Stimulated activated CD4-positive, alpha-beta T cell treated with anti-CD3 and anti-CD28 coated beads, Interleukin-2, amount 100 ng/mL, for 4 hours (primary cell): ENCODE measurements around the gene PLA1A.
A peak's percentile ranks its signal among the peaks of the same experiment; 100 is the strongest.
"Not testable (repeated sequence)": the region's sequence is repeated elsewhere in the genome, so short reads cannot be mapped to it uniquely, and the experiment has no call there.

Experiments
- DNase-seq: peaks from one replicate; pipeline ENCODE4 v3.0.0-alpha.2; 2020; ENCODE audit warnings: low read depth

The PLA1A gene

DNA sequence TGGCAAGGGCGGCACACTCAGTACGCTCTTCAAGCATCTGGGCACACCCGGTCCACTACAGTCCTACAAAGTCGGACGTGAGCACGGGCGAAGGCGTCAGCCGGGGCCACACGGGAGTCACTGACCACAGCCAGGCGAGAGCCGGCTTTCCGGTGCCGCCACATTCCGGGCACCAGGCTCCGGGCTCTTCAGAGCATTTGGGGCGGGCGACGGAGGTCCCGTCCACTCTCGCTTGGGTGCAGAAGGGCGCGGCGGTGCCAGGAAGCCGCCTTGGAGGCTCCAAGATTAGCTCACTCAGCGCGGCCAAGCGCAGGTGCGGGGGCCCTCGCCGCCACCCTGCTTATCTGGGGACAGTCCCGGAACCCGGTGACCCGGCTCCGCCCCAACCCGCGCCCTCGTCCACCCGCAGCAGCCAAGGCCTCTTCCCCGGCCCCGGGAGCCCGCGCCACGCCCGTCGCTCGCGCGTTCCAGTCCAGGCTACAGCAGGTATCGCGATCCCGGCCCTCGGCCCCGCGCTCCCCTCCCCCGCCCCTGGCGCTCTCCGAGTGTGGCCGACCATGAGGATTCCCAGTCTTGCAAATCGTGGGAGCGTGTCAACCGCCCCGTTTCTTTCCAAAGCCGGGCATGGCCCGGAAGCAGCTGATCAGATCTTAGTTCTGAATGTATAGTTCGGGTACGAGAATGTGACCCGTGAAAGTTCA lies 18.2 kb upstream of the PLA1A start, which contains the start of gene ADPRH:
Gene ADPRH (plus strand): TSS at position 127 of the 701 bp plus-strand sequence. CDS start 2,678 bp downstream, outside the sequence.
- peak; percentile 21 for DNase-seq

DNA sequence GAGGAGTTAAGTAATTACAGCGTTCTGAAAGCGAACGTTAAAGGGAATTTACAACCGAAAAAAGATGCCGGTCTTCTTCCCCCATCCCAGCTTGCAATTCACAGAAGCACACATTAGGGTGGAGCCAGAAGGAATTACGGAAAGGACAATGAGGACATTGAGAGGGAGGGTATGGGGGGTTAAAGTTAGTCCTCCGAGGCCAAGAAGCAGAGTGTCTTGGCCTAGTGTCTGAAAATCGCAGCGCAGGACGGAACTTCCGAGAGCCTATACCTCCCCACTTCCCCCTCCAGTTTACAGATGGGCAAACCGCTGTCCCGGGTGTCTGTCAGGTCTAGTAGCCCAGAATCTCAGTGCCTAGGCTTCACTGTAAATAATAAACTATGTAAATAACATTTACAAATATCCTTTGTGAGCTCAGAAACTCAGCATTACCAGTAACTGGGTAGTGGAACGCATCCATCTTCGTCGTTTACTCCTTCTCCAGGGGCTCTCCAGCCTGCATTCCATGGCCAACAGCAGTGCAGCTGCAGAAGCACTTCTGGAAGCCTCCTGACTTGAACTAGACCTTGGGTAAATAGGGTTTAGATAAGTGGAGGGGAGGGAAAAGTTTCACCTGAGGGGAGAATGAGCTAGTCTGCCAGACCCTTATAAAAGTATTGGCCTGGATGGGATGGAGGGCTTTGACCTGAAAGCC lies 17.5 kb upstream of the PLA1A start:
- no peak for DNase-seq

DNA sequence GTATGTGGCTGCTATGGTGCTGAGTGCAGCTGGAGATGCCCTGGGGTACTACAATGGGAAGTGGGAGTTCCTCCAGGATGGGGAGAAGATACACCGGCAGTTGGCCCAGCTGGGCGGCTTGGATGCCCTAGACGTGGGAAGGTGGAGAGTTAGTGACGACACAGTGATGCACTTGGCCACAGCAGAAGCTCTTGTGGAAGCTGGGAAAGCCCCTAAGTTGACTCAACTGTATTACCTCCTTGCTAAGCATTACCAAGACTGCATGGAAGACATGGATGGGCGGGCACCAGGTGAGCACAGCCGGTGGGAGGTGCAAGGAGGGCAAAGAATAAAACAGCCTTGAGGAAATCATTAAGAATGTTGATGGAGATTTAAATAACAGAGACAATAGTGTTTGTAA lies 15.5 kb upstream of the PLA1A start:
- peak; percentile 17 for DNase-seq

DNA sequence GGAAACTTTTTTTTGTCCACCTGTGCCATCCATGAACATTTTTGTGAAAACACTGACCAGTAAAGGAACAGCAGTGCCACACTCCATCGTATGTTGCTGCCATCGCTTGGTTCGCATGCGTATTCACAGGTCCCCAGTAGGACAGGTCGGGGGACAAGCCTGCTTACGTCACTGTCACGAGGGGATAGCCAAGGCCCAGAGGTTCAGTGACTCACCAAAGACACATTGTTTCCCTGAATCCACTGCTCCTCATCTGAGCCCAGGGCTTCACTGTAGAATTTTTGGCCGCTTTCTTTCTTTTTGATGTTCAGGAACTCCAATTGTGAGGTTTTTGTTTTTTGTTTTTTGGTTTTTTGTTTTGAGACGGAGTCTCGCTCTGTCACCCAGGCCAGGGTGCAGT lies 12.5 kb upstream of the PLA1A start:
- DNase-seq: no peak

DNA sequence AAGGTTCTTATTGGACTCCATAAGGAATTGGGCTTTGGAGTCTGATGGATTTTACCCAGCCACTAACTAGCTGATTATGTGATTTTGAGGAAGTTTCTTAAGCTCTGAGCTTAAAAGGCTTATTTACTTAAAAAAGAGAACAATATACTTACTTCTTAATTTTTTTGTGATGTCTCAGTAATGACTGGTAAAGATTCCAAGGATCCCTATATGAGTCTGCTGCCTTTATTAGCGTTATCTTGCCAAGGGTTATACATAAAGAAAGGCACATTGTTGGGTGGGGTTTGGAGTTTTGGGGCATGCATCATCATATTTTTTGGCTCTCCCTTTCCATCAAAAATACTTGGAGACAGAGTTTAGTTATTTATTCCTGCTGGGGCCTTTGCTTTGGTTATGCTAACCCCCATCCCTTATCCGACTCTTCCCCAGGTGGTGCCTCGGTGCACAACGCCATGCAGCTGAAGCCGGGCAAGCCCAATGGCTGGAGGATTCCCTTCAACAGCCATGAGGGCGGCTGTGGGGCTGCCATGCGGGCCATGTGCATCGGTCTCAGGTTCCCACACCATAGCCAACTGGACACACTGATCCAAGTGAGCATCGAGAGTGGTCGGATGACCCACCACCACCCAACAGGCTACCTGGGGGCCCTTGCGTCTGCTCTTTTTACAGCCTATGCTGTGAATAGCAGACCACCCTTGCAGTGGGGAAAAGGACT lies 11.7 kb upstream of the PLA1A start:
- DNase-seq: no peak

DNA sequence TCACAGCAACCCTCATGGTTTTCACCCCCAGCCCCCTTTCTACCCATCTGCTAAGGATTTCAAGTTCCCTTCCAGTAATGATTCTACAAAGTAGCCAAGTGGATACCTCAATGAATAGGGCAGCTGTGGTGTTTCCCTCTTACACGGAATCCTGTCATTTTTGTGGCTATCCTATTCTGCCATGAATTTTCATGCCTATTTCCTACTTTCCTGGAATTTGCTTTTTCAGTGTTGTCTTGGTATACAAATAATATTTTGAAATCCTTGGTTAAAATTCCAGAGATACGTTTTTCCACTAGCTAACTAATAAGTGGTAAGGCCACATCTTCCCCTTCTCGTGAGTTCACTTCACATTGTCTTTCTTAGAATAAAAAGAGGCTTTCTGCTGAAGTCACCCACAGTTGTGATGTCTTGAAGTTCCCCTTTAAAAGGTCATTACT lies 10.9 kb upstream of the PLA1A start:
- no peak for DNase-seq

DNA sequence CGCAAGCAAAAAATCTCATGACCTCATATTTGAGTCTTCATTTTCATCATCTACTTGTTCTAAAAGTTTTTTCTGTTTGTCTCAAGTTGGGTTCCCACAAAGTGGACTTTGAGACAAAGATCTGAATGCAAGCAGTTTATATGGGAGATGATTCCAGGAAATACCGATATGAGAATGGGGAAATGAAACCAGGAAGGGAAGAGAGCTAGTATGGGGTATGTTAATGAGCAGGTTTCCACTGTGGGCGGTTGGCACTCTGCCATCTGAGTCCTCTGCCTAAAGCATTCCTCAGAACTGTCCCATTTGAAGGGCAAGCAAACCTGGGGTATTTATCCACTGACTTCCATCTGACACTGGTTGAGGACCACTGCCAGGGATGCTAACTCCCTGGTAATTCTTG lies 9.6 kb upstream of the PLA1A start:
- peak; percentile 15 for DNase-seq

DNA sequence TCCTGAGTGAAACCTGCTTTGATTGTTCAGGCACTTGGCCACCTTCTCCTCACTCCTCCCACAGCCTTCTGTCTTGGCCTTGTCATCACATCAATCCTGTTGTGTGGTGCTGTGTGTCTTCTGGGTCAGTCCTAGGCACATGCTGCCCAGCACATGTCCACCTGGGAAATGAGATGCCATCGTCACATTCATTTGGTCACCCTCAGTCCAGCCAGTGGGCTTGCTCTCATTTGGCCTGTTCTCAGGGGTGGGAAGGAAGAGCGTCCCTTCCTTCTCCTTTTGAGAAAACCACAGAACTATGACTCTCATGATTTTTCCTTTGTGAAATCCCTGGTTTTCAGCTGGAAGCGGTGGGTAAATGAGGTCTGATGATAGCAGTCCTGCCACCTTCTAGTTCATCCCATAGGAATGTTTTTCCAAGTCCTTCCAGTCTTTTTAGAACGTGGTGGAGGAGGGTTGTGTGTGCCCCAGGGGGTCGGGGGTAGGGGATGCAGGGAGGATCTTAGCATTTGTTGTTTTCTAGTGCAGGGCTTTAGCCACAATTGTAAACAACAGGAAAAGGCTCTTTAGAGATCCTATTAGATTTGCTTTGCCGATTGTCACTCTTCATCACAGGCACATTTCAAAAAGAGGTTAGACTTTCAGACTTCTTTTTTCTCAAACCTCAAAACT lies 8.4 kb upstream of the PLA1A start:
- DNase-seq: no peak

DNA sequence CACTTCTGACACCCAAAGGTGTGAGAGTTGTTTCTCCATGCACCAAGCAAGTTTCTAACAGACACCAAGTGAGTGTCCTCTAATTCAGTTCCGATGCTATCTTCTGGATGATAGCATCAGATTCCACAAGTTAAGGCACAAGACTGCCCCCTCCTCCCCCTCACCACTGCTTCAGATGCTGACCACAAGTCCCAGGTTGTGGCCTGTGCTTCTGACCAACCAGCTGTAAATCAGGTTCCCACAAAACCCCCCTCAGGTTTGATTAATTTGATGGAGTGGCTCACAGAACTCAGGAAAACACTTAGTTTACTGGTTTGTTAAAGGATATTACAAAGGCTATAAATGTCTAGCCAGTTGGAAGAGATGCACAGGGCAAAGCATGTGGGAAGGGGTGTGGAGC lies 7.0 kb upstream of the PLA1A start:
- no peak for DNase-seq

DNA sequence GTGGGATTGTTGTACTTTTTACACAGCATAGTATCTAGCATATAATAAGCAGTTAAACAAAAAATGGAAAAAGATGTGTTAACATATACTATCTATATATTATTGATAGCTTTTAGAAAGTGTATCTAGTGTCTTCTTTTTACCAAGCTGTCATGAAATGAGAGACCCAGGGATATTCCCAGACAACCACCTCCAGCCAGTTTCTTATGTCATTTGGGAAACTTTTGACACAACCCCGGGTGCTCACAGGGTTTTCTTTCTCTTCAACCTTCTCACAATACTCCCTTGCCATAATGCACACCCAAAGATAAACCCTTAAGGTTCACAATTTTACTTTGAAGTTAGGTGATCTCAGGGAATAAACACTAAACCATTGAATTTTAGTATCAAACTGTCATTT lies 4.8 kb upstream of the PLA1A start:
- no peak for DNase-seq

DNA sequence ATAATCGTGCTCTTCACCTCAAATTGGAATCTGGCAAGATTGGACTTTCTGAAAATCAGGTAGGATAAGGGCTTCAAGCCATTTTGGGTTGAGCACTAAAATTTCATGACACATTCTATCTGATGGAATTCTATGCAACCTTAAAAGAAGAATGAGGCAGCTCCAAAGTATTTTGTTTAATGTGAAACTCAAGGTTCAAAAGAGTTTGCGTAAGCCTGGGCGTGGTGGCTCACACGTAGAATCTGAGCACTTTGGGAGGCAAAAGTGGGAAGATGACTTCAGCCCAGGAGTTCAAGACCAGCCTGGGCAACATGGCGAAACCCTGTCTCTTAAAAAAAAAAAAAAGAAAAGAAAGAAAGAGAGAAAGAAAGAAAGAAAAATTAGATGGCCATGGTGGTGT lies 3.6 kb upstream of the PLA1A start:
- no peak for DNase-seq

DNA sequence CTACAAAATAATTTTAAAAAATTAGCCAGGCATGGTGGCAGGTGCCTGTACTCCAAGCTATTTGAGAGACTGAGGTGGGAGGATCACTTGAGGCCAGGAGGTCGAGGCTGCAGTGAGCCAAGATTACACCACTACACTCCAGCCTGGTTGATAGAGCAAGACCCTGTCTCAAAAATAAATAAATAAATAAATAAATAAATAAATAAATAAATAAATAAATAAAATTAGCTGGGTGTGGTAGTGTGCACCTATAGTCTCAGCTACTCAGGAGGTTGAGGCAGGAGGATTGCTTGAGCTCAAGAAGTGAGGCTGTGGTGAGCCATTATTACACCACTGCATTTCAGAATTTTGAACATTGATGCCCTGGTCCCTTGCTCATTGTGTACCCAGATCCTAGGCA lies 2.8 kb upstream of the PLA1A start:
- not testable (repeated sequence) for DNase-seq

DNA sequence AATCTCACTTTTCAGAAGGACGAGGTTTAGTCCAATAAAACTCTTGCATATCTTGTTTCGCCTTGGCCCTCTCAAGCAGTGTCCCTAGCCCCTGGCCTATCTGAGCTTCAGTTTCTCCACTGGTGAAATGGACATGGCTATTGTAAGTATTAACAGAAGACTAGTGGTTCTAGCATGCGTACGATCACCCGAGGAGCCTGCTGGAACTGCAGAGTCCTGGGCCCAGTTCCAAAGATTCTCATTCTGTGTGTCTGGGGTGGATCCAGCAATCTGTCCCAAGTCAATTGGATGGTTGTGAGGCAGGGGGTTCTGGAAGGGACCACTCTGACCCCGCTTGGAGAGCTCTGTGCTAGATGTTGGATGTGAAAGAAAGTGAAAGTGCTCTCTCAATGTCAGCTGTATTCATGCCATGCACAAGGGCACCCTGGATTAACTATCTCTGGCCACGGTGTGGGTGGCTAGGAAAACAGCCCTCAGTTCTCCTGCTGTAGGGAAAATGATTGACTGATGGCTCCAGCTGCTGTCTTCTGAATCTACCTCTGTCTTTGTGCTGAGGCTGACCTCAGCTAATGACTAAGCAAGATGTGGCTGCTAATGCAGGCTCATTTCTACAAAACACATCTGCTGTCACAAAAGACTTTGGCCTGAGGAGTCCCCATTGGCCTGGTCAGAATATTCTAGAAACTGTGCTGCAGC lies 1.9 kb upstream of the PLA1A start:
- DNase-seq: no peak

DNA sequence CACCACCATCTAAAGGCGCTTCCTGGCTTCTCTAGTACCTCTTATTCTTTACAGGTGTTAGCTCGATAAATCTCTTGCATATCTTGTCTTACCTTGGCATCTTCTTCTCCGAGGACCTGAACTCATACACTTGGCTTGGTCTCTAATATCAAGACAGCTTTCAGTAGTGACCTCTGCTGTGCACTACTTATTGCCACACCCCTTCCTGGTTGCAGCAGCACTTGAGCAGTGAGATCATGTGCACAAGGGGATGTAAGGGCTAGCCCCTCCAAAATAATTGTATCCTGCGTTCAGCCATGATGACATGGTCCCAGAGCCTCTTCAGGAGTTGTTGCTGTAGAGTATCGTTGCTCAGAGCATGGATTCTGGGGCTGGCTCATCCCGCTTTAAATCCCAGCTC lies 1.3 kb upstream of the PLA1A start:
- DNase-seq: no peak

DNA sequence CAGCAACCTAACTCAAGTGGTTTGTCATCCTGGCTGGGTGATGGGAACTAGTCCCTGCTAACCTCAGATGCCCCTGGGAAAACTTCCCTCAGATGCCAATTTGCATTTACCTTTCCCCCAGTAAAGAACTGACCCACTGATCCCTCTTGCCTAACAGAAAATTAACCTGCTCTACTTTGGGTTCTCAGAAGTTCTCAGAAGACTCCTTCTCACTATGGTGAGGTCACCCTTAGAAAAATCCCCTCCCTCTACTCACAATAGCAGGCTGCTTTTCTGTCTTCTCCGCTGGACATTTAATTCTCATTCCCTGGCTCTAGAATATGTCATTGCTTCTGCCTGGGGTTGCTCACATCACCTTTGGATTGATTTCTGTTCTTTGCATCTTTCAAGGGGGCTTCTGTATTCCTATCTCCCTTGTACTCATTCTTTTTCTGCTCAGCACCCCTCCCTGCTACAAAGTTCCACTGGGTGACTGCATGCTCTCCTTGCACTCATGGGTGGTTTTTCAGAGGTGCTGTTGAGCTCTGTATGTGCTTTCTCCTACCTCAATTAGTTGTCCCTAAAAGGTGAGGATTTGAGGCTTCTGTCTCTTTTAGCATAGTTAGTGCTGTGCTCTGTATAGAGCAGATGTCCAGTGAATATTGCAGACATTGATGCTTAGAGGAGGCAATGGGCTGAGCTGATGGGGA lies 869 bp downstream of the PLA1A start:
- DNase-seq: no peak

DNA sequence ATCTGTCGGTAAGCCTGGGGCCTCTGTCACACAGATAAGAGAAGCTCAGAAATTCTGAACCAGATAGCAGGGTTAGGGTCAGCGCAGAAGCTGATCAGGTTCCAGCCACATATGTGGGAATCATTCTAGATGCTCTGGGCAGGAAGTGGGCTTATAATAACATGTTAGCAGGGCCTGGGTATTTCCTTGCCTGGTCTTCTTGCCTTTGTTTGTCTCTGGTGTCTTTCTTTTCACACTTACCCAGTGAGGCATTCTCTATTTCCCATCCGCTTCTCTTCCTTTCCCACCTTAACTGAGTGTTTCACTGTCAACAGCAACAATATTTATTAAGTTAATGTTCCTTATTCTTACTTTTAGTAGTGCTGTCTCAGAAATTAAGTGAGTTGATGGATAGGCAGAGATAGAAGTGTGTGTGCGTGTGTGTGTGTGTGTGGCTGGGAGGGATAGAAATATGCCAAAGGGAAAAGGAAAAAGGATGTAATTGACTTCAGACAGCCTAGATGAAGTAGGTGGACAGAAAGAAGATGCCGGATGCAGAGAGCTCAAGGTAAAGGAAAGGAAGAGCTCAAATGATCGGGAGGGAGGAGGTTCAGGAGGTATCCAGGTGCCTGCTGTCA lies 2.0 kb downstream of the PLA1A start:
- no peak for DNase-seq

DNA sequence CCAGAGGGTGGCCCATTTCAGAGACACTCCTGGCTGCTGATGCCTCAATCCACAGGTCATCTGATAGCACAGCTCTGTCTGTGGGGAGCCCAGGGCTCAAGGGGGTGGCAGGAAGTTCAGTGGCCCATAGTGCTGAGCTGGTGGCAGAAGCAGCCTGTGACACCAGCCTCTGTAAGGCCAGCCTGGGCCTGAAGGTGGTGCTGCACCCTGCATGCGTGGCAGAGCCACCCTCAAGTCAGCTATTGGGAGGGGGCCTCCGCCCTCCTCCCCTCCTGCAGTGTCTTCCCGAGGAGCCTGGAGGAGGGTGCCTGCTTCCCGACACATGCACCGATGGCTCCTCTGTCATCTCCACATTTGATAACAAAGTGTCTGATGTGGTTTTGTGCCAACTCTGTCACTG lies 3.0 kb downstream of the PLA1A start:
- DNase-seq: no peak

DNA sequence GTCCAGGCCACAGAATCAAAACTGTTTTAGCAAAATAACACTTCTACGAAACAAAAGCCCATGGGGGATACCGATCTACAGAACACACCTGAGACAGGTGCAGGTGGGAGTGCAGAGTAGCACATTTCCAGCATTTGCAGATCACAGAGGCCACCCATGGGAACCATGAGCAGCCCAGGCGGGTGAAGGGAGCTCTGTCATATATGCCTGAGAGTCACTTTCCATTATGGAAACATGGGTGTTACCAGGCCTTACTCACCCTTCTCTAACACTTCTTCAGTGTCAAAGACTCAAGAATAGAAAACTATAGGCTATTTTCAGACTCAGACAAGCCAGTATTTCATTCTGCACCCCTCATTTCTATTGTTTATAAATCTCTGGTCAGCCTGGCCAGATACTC lies 3.5 kb downstream of the PLA1A start:
- no peak for DNase-seq

DNA sequence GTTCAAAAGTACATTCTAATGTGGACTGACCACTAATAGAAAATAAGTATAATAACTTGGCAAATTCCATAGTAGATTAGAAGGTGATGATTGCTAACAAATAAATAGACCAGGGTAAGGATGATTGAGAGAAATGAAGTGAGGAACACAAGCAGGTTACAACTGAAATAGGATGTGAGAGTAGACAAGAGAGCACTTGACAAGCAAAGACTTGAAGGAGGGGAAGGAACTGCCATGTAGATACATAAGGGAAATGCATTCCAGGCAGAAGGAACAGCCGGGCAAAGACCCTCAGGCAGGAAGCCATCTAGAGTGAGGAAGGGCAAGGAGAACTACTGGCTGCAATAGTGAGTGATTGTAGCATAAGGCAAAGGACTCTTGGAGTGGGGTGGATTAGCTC lies 5.0 kb downstream of the PLA1A start:
- DNase-seq: no peak

DNA sequence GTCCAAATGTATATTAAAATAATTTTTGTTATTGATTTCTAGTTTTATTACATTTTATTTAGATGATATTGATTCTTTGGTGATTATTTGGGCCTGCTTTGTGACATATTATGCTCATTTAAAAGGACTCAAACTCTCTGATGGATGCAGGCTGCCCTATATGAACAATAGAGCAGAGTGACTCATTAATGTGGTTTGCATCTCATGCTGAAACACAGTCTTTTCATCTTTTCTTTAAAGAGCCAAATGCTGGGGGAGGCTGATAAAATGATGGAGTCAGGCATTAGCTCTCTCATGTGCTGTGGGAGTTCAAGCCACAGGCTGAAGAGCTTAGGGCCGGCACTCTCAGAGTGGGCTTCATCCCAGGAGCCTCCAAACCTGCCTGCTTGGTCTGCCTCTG lies 7.2 kb downstream of the PLA1A start:
- DNase-seq: no peak
